Lower leg skin (tissue), 3 donors: ENCODE results near the gene FNDC3B.

Experiments used
- POLR2A ChIP-seq, 2 donors: fragments of 450-650 bp; IDR thresholded peaks; one replicate each; pipeline ENCODE4 v1.6.1; 2016 to 2017; ENCODE audit warnings: antibody characterized with exemption in 2 of 2, mild to moderate bottlenecking in 1 of 2, moderate library complexity in 1 of 2
- TF ChIP-seq, protein P1 (sequence below), 3 donors: fragments of 450-650 bp; IDR thresholded peaks; one replicate each; pipeline ENCODE4 v1.5.1; 2016; ENCODE audit warnings: antibody characterized with exemption in 3 of 3, mild to moderate bottlenecking in 3 of 3, moderate library complexity in 2 of 3

DNA sequence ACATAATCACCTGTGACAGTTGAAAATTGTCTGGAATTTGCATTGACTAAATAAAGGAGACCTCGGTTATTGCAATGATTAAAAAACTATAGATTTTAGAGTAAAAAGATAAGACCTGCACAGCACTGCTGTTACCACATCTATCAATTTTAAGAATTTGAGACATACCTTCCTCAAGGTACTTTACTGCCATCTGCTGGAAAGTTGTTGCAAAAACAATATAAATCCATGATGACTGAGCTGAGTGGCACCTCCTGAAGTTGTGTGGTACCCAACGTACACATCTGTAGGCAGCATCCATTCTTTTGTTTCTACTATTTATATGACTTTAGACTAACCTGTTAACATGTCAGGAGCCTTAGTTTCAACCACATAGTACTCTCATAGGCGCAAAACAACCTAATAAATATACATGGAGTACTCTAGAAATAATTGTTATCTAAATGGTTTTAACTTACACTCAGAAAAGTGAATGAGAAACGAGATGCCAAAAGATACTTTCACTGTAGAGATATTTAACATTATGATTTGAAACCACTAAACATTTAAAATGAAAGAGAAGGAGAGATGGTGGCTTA lies 302.2 kb downstream of the FNDC3B start:
- TF ChIP-seq, protein P1, sequence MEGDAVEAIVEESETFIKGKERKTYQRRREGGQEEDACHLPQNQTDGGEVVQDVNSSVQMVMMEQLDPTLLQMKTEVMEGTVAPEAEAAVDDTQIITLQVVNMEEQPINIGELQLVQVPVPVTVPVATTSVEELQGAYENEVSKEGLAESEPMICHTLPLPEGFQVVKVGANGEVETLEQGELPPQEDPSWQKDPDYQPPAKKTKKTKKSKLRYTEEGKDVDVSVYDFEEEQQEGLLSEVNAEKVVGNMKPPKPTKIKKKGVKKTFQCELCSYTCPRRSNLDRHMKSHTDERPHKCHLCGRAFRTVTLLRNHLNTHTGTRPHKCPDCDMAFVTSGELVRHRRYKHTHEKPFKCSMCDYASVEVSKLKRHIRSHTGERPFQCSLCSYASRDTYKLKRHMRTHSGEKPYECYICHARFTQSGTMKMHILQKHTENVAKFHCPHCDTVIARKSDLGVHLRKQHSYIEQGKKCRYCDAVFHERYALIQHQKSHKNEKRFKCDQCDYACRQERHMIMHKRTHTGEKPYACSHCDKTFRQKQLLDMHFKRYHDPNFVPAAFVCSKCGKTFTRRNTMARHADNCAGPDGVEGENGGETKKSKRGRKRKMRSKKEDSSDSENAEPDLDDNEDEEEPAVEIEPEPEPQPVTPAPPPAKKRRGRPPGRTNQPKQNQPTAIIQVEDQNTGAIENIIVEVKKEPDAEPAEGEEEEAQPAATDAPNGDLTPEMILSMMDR (IDR thresholded peaks at IDR 0.05): no peak
- TF ChIP-seq POLR2A (IDR thresholded peaks at IDR 0.05): no peak
